Hepatic stellate cell (primary cell): ENCODE results near the gene CHST2.

Experiments used
- DNase-seq: peaks from one replicate; pipeline ENCODE4 v3.0.0; 2011; ENCODE audit warnings: low spot score

The CHST2 gene

DNA sequence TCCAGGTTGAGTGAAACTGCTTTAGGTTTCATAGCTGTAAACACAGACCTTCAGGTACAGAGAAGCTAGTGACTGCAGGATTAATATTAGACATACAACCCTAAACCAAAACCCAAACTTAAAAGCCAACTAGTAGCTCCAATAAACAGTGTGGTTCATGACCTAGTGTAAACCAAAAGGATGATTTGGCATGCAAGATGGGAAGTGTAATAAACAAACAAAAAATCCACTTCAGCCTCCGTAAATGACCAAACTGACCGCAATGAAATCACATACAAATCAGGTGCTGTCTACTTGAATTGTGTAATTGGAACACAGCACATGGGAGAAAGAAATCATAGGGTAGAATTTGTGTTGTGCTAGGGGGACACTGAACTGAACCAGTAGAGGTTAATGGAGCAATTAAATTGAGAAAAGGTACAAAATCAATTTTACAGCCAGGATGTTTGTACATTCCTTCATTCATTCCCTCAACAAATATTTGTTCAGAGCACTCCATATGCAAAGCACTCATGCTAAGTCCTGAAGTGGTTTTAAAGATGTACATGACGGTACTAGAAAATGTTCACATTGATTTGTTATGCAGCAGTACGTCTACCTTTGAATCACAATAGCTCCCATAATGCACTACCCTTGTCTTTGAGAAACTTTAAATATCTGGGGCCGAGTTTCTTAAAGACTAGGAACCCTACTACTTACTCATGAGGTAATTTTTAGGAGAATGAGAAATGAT, 21.4 kb upstream of the CHST2 start:
- DNase-seq = no peak

- no peak for DNase-seq
These were observed 20.4 kb upstream of the CHST2 start for GRCh38 chr3:143099210-143099609.

DNA sequence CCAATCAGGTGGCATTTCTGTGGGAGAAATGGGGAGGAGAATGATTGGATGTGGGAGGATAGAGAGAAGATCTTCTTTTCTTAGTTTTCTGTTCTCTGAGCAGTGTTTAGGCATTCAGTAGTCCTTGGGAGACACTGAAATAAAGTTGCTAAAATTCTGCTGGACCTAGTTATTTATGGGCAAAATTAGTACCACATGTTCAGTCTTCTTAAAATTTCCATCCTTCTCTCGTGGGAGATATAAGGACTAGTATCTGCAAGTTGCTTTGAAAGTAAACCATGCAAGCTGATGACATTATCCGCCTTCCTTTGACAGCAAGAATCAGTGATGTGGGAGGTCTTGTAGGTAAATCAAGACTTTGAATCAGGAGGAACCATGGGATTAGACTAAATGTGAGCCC, 19.9 kb upstream of the CHST2 start:
- DNase-seq = no peak

GRCh38 chr3:143100451-143100850, 19.1 kb upstream of the CHST2 start:
- DNase-seq = no peak

DNA sequence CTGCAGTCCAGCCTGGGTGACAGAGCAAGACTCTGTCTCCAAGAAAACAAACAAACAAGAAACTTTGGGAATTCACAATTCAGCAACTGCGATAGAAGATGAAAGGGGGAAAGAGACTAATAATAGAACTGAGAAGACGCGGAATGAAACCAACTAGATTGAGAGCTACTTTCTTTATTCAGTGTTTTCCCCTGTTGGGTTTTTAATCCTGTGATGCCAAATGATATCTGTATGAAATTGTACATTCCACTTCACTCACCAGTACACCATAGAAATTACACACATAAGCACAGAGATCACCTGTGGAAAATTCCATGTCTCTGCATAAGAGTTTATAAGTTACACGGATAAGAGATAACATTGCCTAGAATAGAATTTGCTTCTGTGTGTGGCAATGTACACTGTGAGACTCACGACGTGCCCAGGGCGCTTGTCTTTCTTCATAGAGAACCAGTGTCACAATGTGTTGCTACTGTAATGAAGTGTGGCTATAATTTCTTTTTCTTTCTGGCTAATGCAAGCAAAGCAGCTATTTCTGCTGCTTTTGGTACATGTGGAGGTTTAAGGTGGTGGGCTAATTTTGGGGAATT, 17.7 kb upstream of the CHST2 start:
- no peak for DNase-seq

DNA sequence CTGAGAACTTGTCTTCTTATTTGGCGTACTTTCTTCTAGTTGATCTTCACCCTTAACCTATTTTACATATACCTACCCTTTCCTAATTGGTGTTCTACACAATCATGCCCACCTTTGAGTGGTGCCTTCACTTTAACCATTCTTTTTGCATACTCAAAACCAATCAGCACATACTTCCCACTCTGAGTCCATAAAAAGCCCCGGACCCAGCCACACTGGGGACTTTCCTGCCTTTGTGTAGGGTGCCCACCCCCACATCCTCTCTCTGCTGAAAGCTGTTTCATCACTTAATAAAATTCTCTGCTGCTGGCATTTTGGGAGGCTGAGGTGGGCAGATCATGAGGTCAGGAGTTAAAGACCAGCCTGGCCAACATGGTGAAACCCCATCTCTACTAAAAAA, 15.9 kb upstream of the CHST2 start:
- DNase-seq = no peak

GRCh38 chr3:143105170-143105569, 14.4 kb upstream of the CHST2 start:
- DNase-seq = no peak

DNA sequence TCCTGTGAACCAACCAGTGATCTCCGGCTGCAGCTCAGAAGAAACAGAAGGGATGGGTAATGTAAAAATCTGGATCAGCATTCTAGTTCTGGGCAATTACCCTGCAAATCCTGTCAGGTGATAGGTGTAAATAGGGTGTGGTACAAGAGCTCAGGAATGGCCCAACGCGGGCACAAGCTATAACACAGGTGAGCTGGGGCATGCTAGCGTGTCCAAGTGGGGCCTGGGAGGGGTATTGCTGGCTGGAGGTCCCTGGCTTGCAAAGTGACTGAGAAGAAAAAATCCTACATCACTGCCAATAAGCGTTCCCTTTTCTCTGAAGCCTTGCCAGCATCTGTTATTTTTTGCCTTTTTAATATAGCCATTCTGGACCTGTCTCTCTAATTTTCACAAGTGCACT, 9.7 kb upstream of the CHST2 start:
- DNase-seq = no peak

DNA sequence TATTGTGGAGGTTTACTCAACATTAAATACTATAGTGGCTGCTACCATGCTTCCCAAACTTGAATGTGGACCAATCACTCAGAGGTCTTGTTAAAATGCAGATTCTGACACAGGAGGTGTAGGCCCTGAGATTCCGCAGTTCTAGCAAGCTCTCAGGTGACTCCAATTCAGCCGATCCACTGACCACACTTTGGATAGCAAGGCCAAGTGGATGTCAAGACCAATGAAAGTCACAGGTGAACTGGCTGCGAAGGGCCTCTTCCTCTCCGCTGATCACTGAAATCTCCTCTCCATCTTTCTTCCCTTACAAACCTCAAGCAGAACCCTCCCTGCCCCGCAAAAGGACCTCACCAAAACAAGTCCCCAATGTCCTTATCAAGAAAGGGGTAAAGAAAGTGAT, 9.2 kb upstream of the CHST2 start:
- no peak for DNase-seq

GRCh38 chr3:143118630-143119008, 952 bp upstream of the CHST2 start:
- no peak for DNase-seq

DNA sequence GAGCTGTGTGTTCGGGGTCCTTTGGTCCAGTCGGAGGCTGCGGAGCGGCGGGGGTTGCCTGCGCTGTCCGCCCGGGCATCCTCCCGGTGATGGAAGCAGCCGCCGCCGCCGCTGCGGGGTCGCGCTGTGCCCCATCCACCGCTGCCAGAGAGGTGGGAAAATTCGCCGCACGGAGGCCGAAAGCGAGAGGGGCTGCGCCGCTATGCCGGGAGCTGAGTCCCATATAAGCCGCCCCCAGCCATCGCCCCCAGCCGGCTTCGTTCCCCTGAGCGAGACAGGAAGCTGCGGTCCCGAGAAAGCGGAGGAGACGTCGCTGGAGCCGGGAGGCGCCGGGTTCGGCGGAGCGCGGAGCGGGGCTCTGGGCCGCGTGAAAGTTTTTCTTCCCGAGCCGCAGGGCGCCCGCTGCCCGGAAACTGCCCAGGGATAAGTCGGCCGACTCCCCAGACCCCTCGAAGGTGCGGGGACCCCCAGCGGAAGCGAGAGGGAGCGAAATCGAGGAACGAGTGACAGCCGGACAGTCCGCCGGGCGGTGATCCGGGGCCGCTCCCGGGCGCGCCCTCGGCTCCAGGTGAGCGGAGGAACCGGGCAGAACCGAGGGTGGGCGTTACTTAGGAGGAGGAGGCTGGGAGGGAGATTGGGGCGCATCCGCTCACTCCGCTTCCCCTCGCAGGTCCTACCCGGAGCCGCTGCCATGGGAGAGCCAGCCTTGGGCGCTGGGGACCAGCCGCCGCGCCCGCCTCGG, 574 bp downstream of the CHST2 start:
- DNase-seq = peak; percentile 49

- DNase-seq = peak; percentile 34
These were observed 1.2 kb downstream of the CHST2 start for GRCh38 chr3:143120716-143121240.

DNA sequence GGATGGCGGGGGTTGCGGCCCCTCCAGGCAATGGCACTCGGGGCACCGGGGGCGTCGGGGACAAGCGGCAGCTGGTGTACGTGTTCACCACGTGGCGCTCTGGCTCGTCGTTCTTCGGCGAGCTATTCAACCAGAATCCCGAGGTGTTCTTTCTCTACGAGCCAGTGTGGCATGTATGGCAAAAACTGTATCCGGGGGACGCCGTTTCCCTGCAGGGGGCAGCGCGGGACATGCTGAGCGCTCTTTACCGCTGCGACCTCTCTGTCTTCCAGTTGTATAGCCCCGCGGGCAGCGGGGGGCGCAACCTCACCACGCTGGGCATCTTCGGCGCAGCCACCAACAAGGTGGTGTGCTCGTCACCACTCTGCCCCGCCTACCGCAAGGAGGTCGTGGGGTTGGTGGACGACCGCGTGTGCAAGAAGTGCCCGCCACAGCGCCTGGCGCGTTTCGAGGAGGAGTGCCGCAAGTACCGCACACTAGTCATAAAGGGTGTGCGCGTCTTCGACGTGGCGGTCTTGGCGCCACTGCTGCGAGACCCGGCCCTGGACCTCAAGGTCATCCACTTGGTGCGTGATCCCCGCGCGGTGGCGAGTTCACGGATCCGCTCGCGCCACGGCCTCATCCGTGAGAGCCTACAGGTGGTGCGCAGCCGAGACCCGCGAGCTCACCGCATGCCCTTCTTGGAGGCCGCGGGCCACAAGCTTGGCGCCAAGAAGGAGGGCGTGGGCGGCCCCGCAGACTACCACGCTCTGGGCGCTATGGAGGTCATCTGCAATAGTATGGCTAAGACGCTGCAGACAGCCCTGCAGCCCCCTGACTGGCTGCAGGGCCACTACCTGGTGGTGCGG, 1.9 kb downstream of the CHST2 start:
- DNase-seq = peak; percentile 81

- DNase-seq = no peak
These were observed 2.5 kb downstream of the CHST2 start for GRCh38 chr3:143122089-143122430.

GRCh38 chr3:143122608-143123352, 3.2 kb downstream of the CHST2 start:
- no peak for DNase-seq

GRCh38 chr3:143123353-143123984, 3.9 kb downstream of the CHST2 start:
- no peak for DNase-seq

DNA sequence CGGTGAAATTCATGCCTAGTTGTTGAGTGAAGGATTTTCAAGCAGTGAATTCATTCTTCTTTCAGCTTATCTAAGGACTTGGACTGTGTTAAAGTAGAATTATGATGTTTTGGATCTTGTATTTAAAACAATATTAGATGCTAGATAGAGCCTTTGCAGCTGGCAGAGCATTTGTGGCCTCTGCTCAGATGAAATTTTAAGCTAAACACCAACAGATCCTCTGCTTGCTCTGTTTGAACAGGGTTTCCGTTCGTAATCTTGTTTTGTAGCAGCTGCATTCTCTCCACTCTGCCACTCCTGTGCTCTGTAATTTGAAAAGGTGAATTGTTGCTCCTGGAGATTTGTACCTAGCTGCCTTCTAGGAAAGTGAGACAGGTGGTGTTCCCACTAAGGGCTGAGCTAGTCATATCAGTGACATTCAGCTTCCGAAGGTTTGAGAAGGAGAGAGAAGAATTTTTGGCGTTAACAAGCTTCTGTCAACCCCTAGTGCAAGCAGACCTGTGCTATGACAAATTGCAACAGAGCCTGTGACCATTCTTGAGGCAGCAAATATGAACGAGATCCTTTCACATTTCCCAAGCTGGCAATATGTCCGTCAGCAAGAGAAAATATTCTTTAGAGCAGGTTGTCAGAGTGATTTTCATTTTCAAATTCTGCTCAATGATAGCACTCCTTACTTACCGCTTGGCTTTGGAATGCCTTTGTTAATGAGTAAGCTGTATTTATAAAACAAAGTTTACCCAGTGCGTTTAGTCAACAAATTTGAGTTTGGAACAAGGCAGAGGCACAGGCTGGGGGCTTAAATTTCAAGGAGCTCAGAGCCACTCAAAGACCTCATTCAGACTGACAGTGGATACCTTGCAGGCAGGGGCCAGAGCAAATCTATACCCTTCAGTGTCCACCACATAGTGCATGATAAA, 5.3 kb downstream of the CHST2 start:
- DNase-seq = no peak

- no peak for DNase-seq
These were observed 8.2 kb downstream of the CHST2 start for GRCh38 chr3:143127801-143128200.

DNA sequence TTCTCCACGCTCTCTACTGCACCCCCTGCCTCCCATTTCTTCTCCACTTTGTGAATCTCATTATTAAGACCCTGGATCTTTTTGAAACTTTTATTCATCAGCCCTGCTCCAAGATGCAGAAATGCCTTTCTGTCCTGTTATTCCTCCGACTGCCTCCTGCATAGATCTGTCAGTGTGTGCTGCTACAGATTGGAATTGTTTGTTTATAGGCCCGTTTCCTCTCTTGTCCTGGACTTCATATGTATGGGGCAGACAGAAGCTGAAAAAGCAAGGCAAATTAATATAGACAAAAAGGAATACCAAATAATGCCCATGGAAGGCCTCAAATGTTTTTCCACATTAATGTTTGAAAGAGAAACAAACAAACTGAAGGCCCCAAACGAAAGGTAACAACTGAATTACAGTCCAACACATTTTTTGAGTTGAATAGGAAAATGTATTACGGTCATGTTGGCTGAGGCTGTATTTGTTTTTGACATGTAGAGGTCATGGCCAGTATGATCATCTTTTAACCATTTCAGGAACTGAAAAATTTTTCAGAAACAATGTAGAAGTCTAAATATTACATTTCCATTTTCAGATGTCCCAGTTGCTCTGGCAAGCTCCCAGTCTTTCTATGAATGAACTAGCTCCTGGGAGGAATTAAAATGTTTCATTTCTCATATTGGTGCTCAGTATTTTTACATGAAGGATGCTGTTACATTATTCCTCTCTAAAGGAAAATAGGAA, 8.8 kb downstream of the CHST2 start:
- no peak for DNase-seq
